Fibroblast of upper back skin (primary cell): Measurements from ENCODE around the gene XPC.
"Not testable (repeated sequence)": the region's sequence is repeated elsewhere in the genome, so short reads cannot be mapped to it uniquely, and the experiment has no call there.

ENCODE experiments used
- DNase-seq: peaks from one replicate; pipeline ENCODE4 v3.0.0-alpha.2; 2013

XPC gene

DNA sequence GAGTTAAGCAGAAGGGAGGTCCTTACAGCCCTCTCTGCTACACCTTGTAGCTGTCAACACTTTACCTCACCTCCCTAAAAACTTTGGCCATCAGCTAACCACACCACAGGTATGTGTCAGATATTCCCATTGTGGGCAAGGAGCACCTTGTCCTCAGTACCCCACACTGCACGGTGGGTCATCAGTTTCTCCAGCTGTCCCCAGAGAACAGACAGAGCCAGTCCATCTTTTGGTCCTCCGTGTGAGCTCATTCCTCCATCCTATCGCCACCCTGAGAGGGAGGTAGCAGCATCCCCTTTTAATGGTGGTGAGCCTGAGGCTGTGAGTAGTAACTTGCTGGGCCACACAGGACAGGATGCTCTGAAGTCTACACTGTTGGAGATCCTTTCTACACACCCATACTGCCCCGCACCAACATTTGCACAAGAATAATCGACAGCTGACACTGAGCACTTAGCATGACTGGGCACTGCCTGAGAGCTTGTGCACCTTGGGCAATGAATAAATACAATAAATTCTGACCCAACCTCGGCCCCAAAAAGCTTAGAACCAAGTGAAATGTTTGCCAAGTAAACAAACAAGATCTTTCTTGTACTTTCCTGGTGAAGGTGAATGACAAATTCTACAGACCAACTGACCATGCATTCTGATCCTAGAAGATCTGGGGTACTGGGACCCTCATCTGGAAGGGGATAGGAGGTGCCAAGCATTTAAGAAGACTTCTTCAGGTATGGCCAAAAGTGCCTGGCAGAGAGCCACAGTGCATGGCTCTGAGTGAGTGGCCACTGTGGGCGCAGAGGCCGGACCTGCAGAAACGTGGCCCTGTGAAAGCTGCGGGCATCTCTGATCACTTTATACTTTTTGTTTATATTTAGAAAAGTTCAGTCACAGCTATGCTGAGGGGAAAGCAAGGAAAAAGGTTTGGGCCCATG lies 60.7 kb downstream of the XPC start:
- DNase-seq: no peak

- DNase-seq: no peak
Observed at GRCh38 chr3:14113965-14114635, 64.3 kb downstream of the XPC start.

GRCh38 chr3:14110699-14111098 lies 67.7 kb downstream of the XPC start:
- no peak for DNase-seq

- not testable (repeated sequence) for DNase-seq
Observed at GRCh38 chr3:14109821-14110220, 68.6 kb downstream of the XPC start.

GRCh38 chr3:14097616-14098391 lies 80.6 kb downstream of the XPC start:
- DNase-seq: no peak

DNA sequence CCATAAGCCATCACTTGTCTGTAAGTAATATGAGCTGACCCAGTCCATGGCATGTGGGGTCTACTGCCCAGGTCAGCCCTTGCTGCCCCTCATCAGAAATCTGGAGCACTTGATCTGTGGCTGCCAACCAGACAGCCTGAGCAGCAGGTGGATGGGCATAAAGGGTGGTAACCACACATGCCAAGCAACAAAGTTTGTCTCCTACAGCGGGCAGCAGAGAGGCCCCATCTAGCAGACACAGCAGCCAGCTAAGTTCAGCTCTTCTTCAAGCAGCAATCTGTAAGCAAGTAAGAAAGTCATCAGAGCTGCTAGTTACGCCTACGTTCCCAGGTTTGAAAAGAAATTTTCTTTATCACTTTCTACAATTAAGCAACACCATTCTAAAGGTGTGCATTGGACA lies 81.7 kb downstream of the XPC start:
- no peak for DNase-seq
